ENCODE data around the gene PER2.
A peak's percentile ranks its signal among the peaks of the same experiment; 100 is the strongest.

PER2 gene

DNA sequence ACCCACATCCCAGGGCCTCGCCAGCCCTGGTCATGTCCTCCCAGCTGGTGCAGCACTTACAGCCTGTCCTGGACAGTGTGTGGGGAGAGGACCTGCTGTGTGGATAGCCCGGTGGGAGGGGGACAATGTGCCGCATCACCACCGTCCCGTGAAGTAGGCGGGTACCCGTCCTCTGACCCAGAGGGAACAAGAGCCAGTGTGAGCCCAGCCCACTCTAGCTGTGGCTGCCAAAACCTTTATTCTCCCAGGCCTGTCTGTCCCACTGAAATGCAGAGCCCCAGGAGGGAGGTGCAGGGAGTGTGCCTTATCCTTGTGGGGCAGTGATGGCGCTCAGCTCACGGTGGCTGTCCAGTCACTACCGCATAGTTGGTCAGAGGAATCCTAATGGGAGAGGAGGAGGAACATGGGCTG, 33.6 kb upstream of the PER2 start:
- POLR2A ChIA-PET: no interaction called here
- no peak for DNase-seq (ENCODE audit: extremely low spot score)
- CTCF ChIA-PET: no interaction called here
- TF ChIP-seq NFRKB (IDR thresholded peaks at IDR 0.05): no peak

DNA sequence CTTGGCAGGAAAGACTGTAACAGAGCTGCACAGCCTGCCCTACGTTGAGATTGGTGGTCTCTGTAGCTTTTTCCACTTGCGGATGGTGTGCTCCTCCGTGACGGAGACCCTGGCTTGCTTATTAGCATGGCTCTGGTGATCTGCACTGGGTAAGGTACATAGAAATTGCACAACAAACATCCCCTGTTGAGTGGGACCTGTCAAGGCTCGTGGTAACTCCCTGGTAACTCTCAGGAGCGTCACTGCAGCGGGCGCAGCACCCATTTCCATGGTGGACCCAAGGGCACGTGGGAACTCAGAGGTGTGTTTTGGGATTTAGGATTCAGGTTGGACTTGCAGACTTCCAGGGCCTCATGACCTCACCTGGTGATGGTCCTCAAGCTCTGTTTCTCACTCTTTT, 33.1 kb upstream of the PER2 start:
- no peak for DNase-seq (ENCODE audit: extremely low spot score)
- POLR2A ChIA-PET: no interaction called here

DNA sequence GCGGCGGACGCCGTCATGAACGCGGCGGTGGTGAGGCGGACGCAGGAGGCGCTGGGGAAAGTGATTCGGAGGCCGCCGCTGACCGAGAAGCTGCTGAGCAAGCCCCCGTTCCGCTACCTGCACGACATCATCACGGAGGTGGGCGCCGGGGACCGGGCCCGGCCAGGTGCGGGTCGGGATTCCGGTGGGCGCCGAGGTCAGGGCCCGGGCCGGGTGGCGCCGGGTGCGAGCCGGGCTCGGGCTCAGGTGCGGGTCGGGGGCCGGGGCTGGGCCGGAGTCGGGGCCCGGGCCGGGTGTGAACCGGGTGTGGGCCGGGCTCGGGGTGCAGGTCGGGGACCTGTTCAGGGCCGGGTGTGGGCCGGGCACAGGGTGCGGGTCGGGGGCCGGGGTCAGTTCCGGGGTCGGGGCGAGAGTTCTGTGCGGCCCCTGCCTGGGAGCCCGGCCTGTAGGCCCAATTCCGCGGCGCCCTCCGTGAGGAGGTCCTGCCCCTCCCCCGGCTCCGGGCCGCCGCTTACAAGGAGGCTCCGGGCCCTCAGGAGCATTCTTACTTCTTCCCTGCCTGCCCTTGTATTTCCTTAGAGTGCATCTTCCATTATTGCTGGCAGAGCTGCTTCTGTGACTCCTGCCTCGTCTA, 32.4 kb upstream of the PER2 start:
- DNase-seq (ENCODE audit: extremely low spot score): no peak
- TF ChIP-seq L3MBTL2 (conservative IDR thresholded peaks at IDR 0.05) (0 out of 2 replicates have a peak, but pooled peaks have one; percentile 33), HDGF (IDR thresholded peaks at IDR 0.05; ENCODE audit: borderline replicate concordance) (no peak)
- CTCF ChIA-PET: no interaction called here
- POLR2A ChIA-PET: no interaction called here

More for the DNA sequence above, 33.1 kb upstream of the PER2 start:
- CTCF ChIA-PET: no interaction called here
- TF ChIP-seq L3MBTL2 (conservative IDR thresholded peaks at IDR 0.05): no peak
- TF ChIP-seq CTBP1 (IDR thresholded peaks at IDR 0.05; ENCODE audit: borderline replicate concordance): no peak
- TF ChIP-seq SP1 (IDR thresholded peaks at IDR 0.05): no peak
- TF ChIP-seq TARDBP (IDR thresholded peaks at IDR 0.05): no peak
- TF ChIP-seq ZNF384 (IDR thresholded peaks at IDR 0.05): no peak
- no peak for TF ChIP-seq NFRKB (IDR thresholded peaks at IDR 0.05)
- TF ChIP-seq ELF4 (IDR thresholded peaks at IDR 0.05): no peak
- TF ChIP-seq SUZ12 (IDR thresholded peaks at IDR 0.05): no peak
- no peak for TF ChIP-seq ARNT (IDR thresholded peaks at IDR 0.05)
- no peak for TF ChIP-seq FOXM1 (IDR thresholded peaks at IDR 0.05; ENCODE audit: borderline replicate concordance)
- no peak for TF ChIP-seq FOXA1 (IDR thresholded peaks at IDR 0.05)
- TF ChIP-seq PKNOX1 (IDR thresholded peaks at IDR 0.05): no peak
- TF ChIP-seq BHLHE40 (IDR thresholded peaks at IDR 0.05; ENCODE audit: borderline replicate concordance): no peak
- no peak for TF ChIP-seq HDGF (IDR thresholded peaks at IDR 0.05; ENCODE audit: borderline replicate concordance)
- no peak for TF ChIP-seq FOXK2 (IDR thresholded peaks at IDR 0.05)
- TF ChIP-seq LEF1 (IDR thresholded peaks at IDR 0.05; ENCODE audit: borderline replicate concordance): no peak

DNA sequence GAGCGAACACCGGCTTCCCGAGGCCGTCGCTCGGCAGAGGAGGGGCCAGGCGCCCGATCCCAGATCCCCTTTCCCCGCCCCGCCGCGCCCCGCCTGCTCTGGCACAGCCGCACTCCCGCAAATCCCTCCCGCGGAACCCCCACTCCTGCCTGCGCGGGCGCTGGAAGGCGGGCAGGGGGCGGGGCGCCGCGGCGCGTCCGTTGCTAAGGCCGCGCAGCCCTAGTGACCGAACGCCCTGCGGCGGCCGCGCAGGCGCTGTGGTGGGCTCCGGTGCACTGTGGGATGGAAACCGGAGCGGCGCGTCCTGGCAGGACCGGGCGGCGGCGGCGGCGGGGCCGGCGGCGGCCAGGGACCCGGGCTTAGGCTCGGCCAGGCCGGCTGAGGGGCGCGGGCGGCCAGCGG, 31.8 kb upstream of the PER2 start, which contains the start of gene TRAF3IP1:
Gene TRAF3IP1, plus strand, starts transcription at position 273 of the 402 bp plus-strand sequence. CDS start 145 bp downstream, outside the sequence.
- DNase-seq (ENCODE audit: extremely low spot score): peak; percentile 95
- CTCF ChIA-PET: no interaction called here

GRCh38 chr2:238315031-238315595, 26.7 kb upstream of the PER2 start:
- ChIA-PET POLR2A (no interaction called here), CTCF (no interaction called here)
- TF ChIP-seq FOXM1 (IDR thresholded peaks at IDR 0.05; ENCODE audit: borderline replicate concordance) (no peak), FOXK2 (IDR thresholded peaks at IDR 0.05) (no peak), PKNOX1 (IDR thresholded peaks at IDR 0.05) (no peak), L3MBTL2 (conservative IDR thresholded peaks at IDR 0.05) (no peak), ZNF384 (IDR thresholded peaks at IDR 0.05) (no peak), BHLHE40 (IDR thresholded peaks at IDR 0.05; ENCODE audit: borderline replicate concordance) (no peak), SP1 (IDR thresholded peaks at IDR 0.05) (no peak), CTBP1 (IDR thresholded peaks at IDR 0.05; ENCODE audit: borderline replicate concordance) (no peak), LEF1 (IDR thresholded peaks at IDR 0.05; ENCODE audit: borderline replicate concordance) (no peak), SUZ12 (IDR thresholded peaks at IDR 0.05) (no peak), HDGF (IDR thresholded peaks at IDR 0.05; ENCODE audit: borderline replicate concordance) (no peak)
- DNase-seq (ENCODE audit: extremely low spot score): no peak

More for the DNA sequence above, 31.8 kb upstream of the PER2 start, which contains the start of gene TRAF3IP1:
- POLR2A ChIA-PET: interaction anchor here (1.0 kb wide), 1 partner anchor 18 kb away, joined by 4 read pairs; no protein-coding TSS in a partner anchor
- TF ChIP-seq FOXM1 (IDR thresholded peaks at IDR 0.05; ENCODE audit: borderline replicate concordance) (no peak), SUZ12 (IDR thresholded peaks at IDR 0.05) (no peak), ZNF384 (IDR thresholded peaks at IDR 0.05) (no peak), HDGF (IDR thresholded peaks at IDR 0.05; ENCODE audit: borderline replicate concordance) (no peak), TARDBP (IDR thresholded peaks at IDR 0.05) (no peak), SP1 (IDR thresholded peaks at IDR 0.05) (no peak), LEF1 (IDR thresholded peaks at IDR 0.05; ENCODE audit: borderline replicate concordance) (no peak), FOXA1 (IDR thresholded peaks at IDR 0.05) (no peak), L3MBTL2 (conservative IDR thresholded peaks at IDR 0.05) (no peak), BHLHE40 (IDR thresholded peaks at IDR 0.05; ENCODE audit: borderline replicate concordance) (no peak), ELF4 (IDR thresholded peaks at IDR 0.05) (no peak), PKNOX1 (IDR thresholded peaks at IDR 0.05) (no peak)

DNA sequence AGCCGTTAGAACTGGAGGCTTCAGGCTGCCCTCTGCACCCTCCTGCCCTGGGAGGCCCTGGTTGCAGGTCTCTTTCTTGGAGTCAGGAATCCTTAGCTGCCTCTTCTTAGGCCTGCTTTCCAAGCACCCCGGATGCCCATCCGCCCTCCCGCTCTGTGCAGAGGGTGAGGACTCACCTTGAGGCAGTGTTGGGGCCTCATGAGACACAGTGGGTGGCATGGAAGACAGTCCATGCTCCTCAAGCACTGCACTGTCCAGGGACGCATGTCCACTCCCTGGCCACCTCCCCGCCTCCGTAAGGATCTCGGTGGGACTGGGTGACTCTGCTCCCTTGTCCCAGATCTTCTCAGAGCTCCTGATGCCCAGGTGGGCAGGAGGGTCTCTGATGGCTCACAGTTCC, 26.2 kb upstream of the PER2 start:
- TF ChIP-seq HDGF (IDR thresholded peaks at IDR 0.05; ENCODE audit: borderline replicate concordance): no peak
- CTCF ChIA-PET: interaction anchor here (0.8 kb wide), 1 partner anchor 26 kb away, joined by 3 read pairs; the partner anchor contains the start of gene PER2
- POLR2A ChIA-PET: no interaction called here
- DNase-seq (ENCODE audit: extremely low spot score): no peak

GRCh38 chr2:238313991-238314350, 25.6 kb upstream of the PER2 start:
- CTCF ChIA-PET: interaction anchor here (0.8 kb wide), 1 partner anchor 26 kb away, joined by 3 read pairs; the partner anchor contains the start of gene PER2
- no peak for DNase-seq (ENCODE audit: extremely low spot score)
- TF ChIP-seq TARDBP (IDR thresholded peaks at IDR 0.05) (no peak), ELF4 (IDR thresholded peaks at IDR 0.05) (no peak), PKNOX1 (IDR thresholded peaks at IDR 0.05) (no peak), FOXM1 (IDR thresholded peaks at IDR 0.05; ENCODE audit: borderline replicate concordance) (no peak), BHLHE40 (IDR thresholded peaks at IDR 0.05; ENCODE audit: borderline replicate concordance) (no peak), SUZ12 (IDR thresholded peaks at IDR 0.05) (no peak), FOXK2 (IDR thresholded peaks at IDR 0.05) (no peak), ZNF384 (IDR thresholded peaks at IDR 0.05) (no peak)
- POLR2A ChIA-PET: no interaction called here

Measured in HEK293T (cell line).